OCI-LY7 (cell line): ENCODE data around the gene MSANTD2. TPM values are rescaled to one million over a fixed set of nuclear protein-coding genes. Genes with fewer than 3 reads are reported as not detected.

Experiments
- BruUV-seq: library from RNA; stranded (reverse); fragments of 400-500 nt; replicated peaks from 2 replicates; lab custom pipeline; 2021; lab: Mats Ljungman, UMichigan
- CTCF ChIA-PET: fragments of 300-600 bp; sonication (Branson Sonifier 250); formaldehyde crosslinking; loops from one replicate; lab custom pipeline; 2022; ENCODE audit warnings: antibody characterized with exemption; ENCODE audit not compliant: unreplicated experiment; lab: Charles Lee
- POLR2A ChIA-PET: fragments of 300-600 bp; sonication (Branson Sonifier 250); formaldehyde crosslinking; loops from one replicate; lab custom pipeline; 2022; ENCODE audit warnings: antibody characterized with exemption; lab: Charles Lee
- DNase-seq: peaks from one replicate; pipeline ENCODE4 v3.0.0-alpha.2; 2015; ENCODE audit warnings: low spot score
- H2AFZ ChIP-seq: fragments of 200-600 bp; sonication (generic), shearing (Covaris generic); 2 replicates; pipeline ENCODE4 v1.6.1; 2014; ENCODE audit warnings: mild to moderate bottlenecking, antibody characterized with exemption, low read length, moderate library complexity
- H3K27ac ChIP-seq: fragments of 200-600 bp; sonication (generic); 2 replicates; pipeline ENCODE4 v1.5.1; 2014; ENCODE audit warnings: mixed run types, low read depth, mild to moderate bottlenecking, moderate library complexity, low read length, inconsistent platforms; ENCODE audit not compliant: poor library complexity, severe bottlenecking
- H3K36me3 ChIP-seq: fragments of 200-600 bp; sonication (generic); 2 replicates; pipeline ENCODE4 v1.6.1; 2014; ENCODE audit warnings: mild to moderate bottlenecking, antibody characterized with exemption, low read length, moderate library complexity, mixed read lengths; ENCODE audit not compliant: insufficient read depth
- H3K4me1 ChIP-seq: fragments of 200-600 bp; sonication (generic); 2 replicates; pipeline ENCODE4 v1.5.1; 2014; ENCODE audit warnings: mild to moderate bottlenecking, low read length; ENCODE audit not compliant: insufficient read depth, poor library complexity, severe bottlenecking
- H3K4me2 ChIP-seq: fragments of 200-600 bp; sonication (generic); 2 replicates; pipeline ENCODE4 v1.6.1; 2014; ENCODE audit warnings: mild to moderate bottlenecking, low read length
- H3K4me3 ChIP-seq: fragments of 200-600 bp; sonication (generic); 2 replicates; pipeline ENCODE4 v1.5.1; 2014; ENCODE audit warnings: mild to moderate bottlenecking, low read depth, low read length; ENCODE audit not compliant: poor library complexity, severe bottlenecking
- H3K79me2 ChIP-seq: fragments of 200-600 bp; sonication (generic); 2 replicates; pipeline ENCODE4 v1.6.1; 2016; ENCODE audit warnings: low read depth, mild to moderate bottlenecking, low read length, moderate library complexity, mixed read lengths; ENCODE audit not compliant: insufficient read depth
- H3K9me2 ChIP-seq: fragments of 200-600 bp; sonication (generic); 2 replicates; pipeline ENCODE4 v1.6.1; 2016; ENCODE audit warnings: mild to moderate bottlenecking, low read length, mixed read lengths; ENCODE audit not compliant: insufficient read depth
- H3K9me3 ChIP-seq: fragments of 200-600 bp; sonication (generic); 2 replicates; pipeline ENCODE4 v1.6.1; 2014; ENCODE audit warnings: mild to moderate bottlenecking, mixed run types, low read length, mixed read lengths
- H4K20me1 ChIP-seq: fragments of 200-600 bp; sonication (generic); 2 replicates; pipeline ENCODE4 v1.6.1; 2014; ENCODE audit warnings: mild to moderate bottlenecking, antibody characterized with exemption, low read length, moderate library complexity, mixed read lengths; ENCODE audit not compliant: insufficient read depth
- CTCF ChIP-seq: fragments of 200-600 bp; sonication (generic); conservative IDR thresholded peaks from 2 replicates; pipeline ENCODE4 v1.5.1; 2014; ENCODE audit warnings: mild to moderate bottlenecking, antibody characterized with exemption, low read length, moderate library complexity, mixed read lengths
- EZH2phosphoT487 ChIP-seq: fragments of 200-600 bp; sonication (generic); IDR thresholded peaks from 2 replicates; pipeline ENCODE4 v1.6.1; 2018; ENCODE audit warnings: low read depth, borderline replicate concordance, mild to moderate bottlenecking, mixed run types, antibody characterized with exemption, low read length, moderate library complexity, mixed read lengths
- intact Hi-C: fragments of 100-400 bp; cut with micrococcal nuclease; formaldehyde crosslinking; loops from one replicate; pipeline ENCODE4 v1.10.0; 2022; ENCODE audit not compliant: unreplicated experiment
- total RNA-seq, 2 experiments: library from RNA; depleted of rRNA in 1 of 2; stranded (reverse); fragments of >200 nt in 1 of 2; shearing (Covaris generic) in 1 of 2; gene quantifications; 2 replicates each; pipeline ENCODE4 v1.2.3, GENCODE V29; 2014 to 2022

Gene MSANTD2
- total RNA-seq, 2 experiments from 2014 or later, result 22.1 to 23.4 TPM

DNA sequence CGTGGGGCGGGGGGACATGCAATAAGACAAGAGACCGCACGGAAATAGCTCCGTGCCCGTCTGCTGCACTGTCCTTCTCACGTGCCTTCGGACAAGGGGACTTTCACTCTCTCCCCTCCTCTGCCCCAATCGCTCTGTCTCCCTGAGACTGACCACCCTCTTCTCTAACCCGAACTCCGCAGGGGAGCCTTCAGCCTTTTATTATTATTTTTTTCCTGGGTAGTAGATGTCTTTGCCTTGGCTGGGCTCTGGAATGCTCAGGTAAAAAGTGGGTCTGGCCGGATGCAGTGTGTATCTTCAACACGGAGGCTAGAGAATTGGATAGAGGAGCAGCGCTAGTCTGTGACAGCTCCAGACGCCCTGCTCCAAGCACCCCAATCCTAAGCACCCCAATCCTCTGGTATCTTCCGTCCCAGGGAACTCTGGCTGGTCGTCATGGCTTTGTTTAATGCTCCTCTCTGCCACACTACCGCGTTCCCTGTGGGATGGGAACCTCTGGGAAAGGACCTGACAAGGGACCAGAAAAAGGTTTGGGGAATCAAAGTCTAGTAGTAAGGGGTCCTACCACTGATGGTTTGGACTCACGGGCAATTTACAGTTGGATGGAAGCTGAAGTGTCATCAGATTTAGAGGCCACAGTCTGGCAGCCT, 39.9 kb upstream of the MSANTD2 start:
- no peak overlapping the region for H3K4me3 ChIP-seq
- no peak overlapping the region for H3K27ac ChIP-seq
- no TSS peak for BruUV-seq
- H4K20me1 ChIP-seq, result no peaks in the 10 kb centered on the region
- POLR2A ChIA-PET, result no interaction called here
- intact Hi-C loops, result loop anchor here (5.0 kb wide), 2 partner anchors 93 to 302 kb away; no protein-coding TSS in a partner anchor
- no peaks in the 10 kb centered on the region for H3K36me3 ChIP-seq
- no peak overlapping the region for H3K4me2 ChIP-seq
- DNase-seq, result no peak
- no peaks in the 10 kb centered on the region for H3K9me2 ChIP-seq
- no peak overlapping the region for H2AFZ ChIP-seq
- no peaks in the 10 kb centered on the region for H3K79me2 ChIP-seq
- CTCF ChIA-PET, result no interaction called here
- H3K4me1 ChIP-seq, result peaks cover 22% of the 10 kb centered on the region
- H3K9me3 ChIP-seq, result no peaks in the 10 kb centered on the region
- TF ChIP-seq CTCF (no peak), EZH2phosphoT487 (no peak)

- H3K27ac ChIP-seq, result no peak overlapping the region
- no peak overlapping the region for H3K4me2 ChIP-seq
- CTCF ChIA-PET, result no interaction called here
- no peak overlapping the region for H2AFZ ChIP-seq
- H3K9me2 ChIP-seq, result no peaks in the 10 kb centered on the region
- no peak for TF ChIP-seq CTCF
- TF ChIP-seq EZH2phosphoT487, result no peak
- no peaks in the 10 kb centered on the region for H3K79me2 ChIP-seq
- BruUV-seq, result no TSS peak
- DNase-seq, result no peak
- H4K20me1 ChIP-seq, result no peaks in the 10 kb centered on the region
- intact Hi-C loops, result loop anchor here (5.0 kb wide), 2 partner anchors 92 to 303 kb away; no protein-coding TSS in a partner anchor
- H3K4me1 ChIP-seq, result peaks cover 30% of the 10 kb centered on the region
- H3K4me3 ChIP-seq, result no peak overlapping the region
- no peaks in the 10 kb centered on the region for H3K36me3 ChIP-seq
- POLR2A ChIA-PET, result interaction anchor here (0.7 kb wide), 1 partner anchor 45 kb away, joined by 4 read pairs; no protein-coding TSS in a partner anchor
- H3K9me3 ChIP-seq, result no peaks in the 10 kb centered on the region
Observed at GRCh38 chr11:124839128-124839971, 39.1 kb upstream of the MSANTD2 start.
